ENCODE data around the gene RASA3.

RASA3 gene

GRCh38 chr13:113942591-113943103 is 189.8 kb downstream of the RASA3 start:
- DNase-seq, result no peak

GRCh38 chr13:113941571-113942191 is 190.7 kb downstream of the RASA3 start:
- no peak for DNase-seq

GRCh38 chr13:113939944-113940297 is 192.5 kb downstream of the RASA3 start:
- DNase-seq, result no peak

- DNase-seq, result no peak
Observed at GRCh38 chr13:113939129-113939943, 193.1 kb downstream of the RASA3 start.

- DNase-seq, result no peak
Observed at GRCh38 chr13:113938716-113939115, 193.7 kb downstream of the RASA3 start.

GRCh38 chr13:113938246-113938645 is 194.2 kb downstream of the RASA3 start:
- no peak for DNase-seq

GRCh38 chr13:113937527-113938180 is 194.8 kb downstream of the RASA3 start:
- no peak for DNase-seq

- DNase-seq, result no peak
Observed at GRCh38 chr13:113937073-113937472, 195.3 kb downstream of the RASA3 start.

- no peak for DNase-seq
Observed at GRCh38 chr13:113936166-113936965, 196.1 kb downstream of the RASA3 start.

- DNase-seq, result peak; percentile 72
Observed at GRCh38 chr13:113935001-113935844, 197.2 kb downstream of the RASA3 start.

GRCh38 chr13:113934576-113934975 is 197.8 kb downstream of the RASA3 start:
- DNase-seq, result peak; percentile 42

GRCh38 chr13:113933901-113934300 is 198.5 kb downstream of the RASA3 start:
- DNase-seq, result peak; percentile 4

- DNase-seq, result peak; percentile 13
Observed at GRCh38 chr13:113931841-113932459, 200.5 kb downstream of the RASA3 start.

- DNase-seq, result peak; percentile 39
Observed at GRCh38 chr13:113930671-113931637, 201.5 kb downstream of the RASA3 start.

- peak; percentile 44 for DNase-seq
Observed at GRCh38 chr13:113929628-113930615, 202.5 kb downstream of the RASA3 start.

- DNase-seq, result peak; percentile 76
Observed at GRCh38 chr13:113928685-113929627, 203.5 kb downstream of the RASA3 start.

All from right forelimb (tissue), 1 donor.